Kidney glomerular epithelial cell (primary cell): ENCODE results near the gene PTPRT.
"Not testable (repeated sequence)": the region's sequence is repeated elsewhere in the genome, so short reads cannot be mapped to it uniquely, and the experiment has no call there.

Experiments
- DNase-seq: peaks from one replicate; lab custom pipeline; 2025; lab: John Stamatoyannopoulos, UW

PTPRT gene

GRCh38 chr20:43187476-43188233, 2.1 kb downstream of the PTPRT start:
- peak; percentile 53 for DNase-seq

- DNase-seq, result no peak
These were observed 3.4 kb downstream of the PTPRT start for GRCh38 chr20:43186312-43186711.

- DNase-seq, result no peak
These were observed 3.8 kb downstream of the PTPRT start for GRCh38 chr20:43185901-43186300.

DNA sequence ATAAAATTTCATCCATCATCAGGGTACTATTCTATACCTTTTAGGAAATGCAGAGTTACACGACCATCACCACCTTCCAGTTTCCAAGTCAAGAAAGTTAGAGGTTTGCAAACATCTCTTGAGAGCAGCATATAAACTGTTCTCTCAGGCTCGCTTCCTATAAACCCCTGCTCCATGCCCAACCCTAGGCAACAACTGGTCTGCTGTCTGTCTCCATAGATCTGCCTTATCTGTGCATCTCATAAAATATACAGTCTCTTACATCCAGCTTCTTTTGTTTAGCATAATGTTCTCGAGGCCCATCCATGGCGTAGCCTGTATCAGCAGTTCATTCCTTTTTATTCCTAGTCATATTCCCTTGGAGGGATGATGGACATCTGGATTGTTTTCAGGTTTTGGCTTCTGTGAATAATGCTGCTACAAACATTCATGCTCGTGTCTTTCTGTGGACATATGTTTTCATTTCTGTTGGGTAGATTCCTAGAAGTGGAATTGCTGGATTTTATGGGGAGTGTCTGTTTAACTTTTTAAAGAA, 6.1 kb downstream of the PTPRT start:
- DNase-seq, result no peak

DNA sequence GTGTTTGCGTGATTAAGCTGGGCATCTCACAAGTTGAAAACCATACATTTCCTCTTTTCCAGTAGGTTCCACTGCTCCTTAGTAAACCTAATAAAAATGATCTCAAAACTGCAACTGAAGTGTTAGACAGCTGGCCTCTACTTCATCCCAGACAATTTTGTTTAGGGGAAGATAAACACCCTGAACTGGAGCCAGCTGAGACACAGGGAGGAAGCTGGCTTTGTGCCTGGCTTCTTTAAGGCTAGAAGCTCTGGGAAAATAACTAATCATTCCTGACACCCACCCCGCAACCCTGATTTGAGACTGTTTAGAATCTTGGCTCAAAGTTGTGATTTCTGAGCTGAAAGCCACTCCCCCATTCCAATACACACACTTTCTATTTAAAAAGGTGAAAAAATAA, 11.6 kb downstream of the PTPRT start:
- DNase-seq, result no peak

GRCh38 chr20:43176726-43177125, 13.0 kb downstream of the PTPRT start:
- no peak for DNase-seq

DNA sequence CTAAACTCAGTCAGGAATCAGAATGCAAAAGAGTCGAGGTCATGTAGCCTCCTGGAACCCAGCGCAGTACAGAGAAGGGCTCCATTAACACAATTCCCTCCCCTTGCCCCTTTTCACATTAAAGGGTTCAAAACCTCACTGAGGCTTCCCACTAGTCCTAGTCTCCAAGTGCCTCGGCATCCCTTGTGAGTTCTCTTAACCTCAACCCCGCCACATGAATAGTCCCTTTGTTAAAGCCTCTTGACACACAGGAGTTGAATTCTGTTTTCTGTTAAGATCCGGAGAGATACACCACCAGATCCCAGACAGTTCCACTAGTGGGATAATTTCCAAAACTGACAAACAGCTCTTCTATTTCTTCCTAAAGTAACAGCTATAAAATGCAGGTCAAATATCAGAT, 17.8 kb downstream of the PTPRT start:
- no peak for DNase-seq

DNA sequence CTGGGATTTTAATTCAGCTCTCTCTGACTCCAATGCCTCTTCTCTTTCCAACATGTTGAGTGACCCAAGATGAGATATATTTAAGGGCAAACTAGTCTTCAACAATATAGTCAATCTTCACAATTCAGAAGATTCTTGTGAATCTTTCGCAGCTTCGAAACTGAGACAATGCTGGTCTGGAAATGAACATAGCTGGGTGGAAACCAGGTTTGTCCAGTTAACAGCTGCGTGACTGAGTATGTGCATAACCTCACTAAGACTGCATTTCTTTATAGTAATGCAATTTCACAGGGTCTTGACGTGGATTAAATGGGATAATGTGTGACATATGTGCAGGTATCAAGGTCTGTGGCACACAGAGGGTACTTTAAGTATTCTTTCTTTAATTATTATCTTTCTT, 18.9 kb downstream of the PTPRT start:
- DNase-seq, result no peak

DNA sequence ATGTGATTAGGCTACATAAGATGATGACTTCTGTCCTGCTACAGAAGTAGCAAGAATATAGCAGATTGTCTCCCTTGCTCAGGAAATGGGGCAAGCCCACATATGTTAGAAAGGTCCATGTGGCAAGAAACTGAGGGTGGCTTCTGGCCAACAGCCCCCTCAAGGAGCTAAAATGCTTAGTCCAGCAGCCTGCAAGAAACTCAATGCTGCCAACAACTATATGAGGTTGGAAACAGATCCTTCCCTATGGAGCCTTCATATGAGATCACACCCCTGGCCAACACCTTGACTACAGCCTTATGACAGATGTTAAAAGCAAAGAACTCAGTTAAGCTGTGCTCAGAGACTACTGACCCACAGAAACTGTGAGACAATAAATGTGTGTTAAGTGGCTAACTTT, 22.1 kb downstream of the PTPRT start:
- DNase-seq, result no peak

DNA sequence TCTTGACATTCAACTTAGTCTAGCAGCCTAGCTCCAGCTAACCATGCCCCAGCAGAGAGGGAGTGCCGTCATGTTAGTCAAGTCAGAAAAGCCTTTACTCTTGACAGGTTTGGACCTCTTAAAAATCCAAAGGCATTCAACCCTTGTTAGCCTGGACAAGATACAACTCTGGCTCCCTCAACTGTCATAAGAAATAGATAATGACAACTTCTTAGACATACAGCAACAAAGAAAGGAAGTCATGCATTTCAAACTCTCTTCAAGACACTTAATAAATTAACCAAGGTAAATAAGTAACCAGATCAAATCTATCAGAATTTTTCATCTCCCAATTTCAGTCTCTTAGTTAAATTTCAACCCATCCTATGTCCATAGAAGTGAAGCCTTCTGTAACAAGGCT, 22.7 kb downstream of the PTPRT start:
- DNase-seq, result no peak

- DNase-seq, result no peak
These were observed 24.1 kb downstream of the PTPRT start for GRCh38 chr20:43165611-43166010.

DNA sequence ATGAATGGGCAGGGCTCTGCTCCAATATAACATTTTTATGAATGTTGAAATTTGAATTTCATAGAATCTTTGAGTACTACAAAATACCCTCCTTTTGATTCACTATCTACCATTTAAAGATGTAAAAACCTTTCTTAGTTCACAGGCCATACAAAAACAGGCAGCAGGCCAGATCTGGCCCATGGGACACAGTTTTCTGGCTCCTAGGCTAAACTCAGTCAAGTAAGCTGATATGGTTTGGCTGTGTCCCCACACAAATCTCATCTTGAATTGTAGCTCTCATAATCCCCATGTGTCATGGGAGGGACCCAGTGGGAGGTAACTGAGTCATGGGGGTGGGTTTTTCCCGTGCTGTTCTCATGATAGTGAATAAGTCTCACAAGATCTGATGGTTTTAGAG, 25.0 kb downstream of the PTPRT start:
- not testable (repeated sequence) for DNase-seq

DNA sequence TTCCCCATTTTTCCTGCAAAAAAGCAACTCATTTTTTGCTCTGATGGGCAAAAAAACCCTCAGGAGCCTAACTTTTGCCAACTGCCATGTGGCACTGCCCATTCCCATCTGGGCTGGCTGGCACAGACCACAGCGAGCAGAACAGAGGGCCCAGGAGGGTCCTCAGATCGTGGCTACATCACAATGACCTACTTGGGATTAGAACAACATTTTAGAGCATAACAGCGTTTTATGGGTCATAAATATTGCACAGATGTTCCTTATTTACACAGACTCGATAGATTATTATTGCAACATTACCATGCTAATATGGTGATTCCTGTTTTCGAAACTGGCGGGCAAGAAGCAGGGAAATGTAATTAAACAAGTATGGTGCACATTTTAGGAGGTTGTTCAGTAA, 28.0 kb downstream of the PTPRT start:
- no peak for DNase-seq

DNA sequence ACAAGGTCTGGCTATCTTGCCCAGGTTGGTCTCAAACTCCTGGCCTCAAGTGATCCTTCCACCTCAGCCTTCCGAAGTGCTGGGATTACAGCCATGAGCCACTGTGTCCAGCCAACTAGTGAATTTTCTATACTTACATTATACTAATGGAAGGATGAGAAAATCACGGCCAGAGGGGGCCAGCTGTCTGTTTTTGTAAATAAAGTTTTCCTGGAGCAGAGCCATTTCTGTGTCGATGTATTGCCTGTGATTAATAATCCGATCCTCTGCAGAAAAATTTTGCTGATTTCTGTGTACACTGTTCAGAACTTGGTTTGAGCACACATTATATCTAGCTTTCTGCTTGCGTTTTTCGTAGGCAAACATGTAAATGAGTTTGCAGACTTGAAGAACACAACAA, 28.8 kb downstream of the PTPRT start:
- no peak for DNase-seq

GRCh38 chr20:43159994-43160393, 29.7 kb downstream of the PTPRT start:
- no peak for DNase-seq

DNA sequence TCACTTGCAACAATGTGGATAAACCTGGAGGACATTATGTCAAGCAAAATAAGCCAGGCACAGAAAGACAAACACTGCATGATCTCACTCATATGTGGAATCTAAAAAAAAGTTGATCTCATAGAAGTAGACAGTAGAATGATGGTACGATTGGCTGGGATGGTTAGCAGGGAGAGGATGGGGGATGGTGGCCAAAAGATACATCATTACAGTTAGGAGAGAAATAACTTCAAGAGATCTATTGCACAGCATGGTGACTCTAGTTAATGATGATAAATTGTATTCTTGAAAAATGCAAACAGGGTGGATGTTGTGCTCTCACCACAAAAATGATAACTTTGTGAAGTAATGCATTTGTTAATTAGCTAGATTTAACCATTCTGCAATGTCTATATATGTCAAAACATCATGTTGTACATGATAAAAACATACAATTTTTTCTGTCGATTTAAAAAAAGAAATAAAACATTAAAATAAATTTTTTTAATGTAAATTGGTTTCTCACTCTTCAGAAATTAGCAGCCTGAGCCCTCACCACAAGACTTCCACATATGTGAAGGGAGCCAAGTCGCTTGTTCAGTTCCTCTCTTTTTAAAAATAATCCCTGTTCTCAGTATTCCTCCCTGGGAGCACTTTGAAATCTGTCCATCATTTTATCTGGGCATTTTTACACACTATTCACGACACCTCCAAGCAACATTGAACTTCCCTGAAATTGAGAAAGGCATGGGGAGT, 34.2 kb downstream of the PTPRT start:
- DNase-seq, result no peak

DNA sequence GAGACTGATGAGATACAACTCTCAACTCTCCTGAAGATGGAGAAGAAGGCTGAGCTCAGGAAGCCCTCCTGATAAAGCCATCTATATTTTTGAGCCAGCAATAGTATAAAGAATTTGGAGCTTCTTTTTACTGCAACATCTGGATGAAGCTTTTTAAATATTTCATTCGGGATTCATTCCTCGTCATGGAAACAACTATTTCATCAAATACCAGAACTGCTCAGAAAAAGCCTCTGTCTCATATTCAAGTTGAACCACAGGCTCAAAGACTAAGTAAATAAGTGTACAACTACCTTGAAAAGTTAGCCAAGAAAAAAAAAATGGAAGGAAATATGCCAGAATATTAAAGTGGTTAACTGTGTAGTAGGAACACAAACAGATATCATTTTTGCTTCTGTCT, 37.8 kb downstream of the PTPRT start:
- DNase-seq, result no peak

GRCh38 chr20:43151256-43151655, 38.5 kb downstream of the PTPRT start:
- DNase-seq, result no peak

DNA sequence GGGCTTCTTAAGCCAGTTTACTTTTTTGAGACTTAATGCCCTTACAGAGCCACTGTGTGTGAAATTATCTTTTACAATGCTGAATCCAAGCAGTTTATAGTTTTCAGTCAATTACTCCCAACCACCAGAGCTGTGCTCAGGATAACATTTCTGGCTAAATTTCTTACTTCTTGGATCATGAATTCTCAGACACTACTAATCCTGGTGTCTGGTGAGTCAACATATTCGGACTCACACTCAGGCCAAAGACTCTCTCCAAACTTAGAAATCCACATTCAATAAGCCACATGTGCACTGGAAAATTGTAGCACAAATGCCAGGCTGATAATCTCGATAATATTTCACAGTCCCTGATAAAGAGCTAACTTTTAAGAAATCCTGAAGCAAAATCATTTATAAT, 49.0 kb downstream of the PTPRT start:
- DNase-seq, result no peak

DNA sequence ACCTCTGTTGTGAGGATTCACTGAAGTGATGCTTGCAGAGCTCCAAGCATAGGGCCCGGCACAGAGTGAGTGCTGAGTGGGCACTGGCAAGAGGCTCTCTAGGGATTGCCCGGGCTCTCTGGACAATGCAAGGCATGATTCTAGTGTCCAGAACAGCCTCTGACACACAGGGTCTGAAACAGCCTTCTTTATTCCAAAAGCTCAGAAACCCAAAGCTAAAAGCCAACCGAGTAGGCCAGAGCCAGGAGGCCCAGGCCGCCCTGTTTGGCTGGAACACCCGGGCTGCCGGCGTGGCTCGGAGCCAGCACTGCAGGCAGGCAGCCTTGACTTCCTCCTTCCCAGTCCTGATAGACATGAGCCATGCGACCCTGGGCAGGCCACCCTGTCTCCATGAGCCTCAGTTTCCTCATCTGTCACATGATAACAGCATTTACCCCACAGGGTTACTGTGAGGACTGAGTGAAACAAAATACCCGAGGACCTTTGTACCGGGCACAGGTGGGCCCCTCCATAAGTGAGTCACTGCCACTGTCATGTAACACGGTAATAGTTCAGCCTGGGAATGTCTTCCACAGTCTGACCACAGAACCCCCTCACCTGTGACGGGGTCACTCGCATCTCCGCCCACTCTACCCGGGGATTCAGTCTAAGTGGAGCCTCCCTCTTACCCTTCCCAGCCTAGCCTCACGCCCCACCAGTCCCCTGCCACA, 51.5 kb downstream of the PTPRT start:
- no peak for DNase-seq

DNA sequence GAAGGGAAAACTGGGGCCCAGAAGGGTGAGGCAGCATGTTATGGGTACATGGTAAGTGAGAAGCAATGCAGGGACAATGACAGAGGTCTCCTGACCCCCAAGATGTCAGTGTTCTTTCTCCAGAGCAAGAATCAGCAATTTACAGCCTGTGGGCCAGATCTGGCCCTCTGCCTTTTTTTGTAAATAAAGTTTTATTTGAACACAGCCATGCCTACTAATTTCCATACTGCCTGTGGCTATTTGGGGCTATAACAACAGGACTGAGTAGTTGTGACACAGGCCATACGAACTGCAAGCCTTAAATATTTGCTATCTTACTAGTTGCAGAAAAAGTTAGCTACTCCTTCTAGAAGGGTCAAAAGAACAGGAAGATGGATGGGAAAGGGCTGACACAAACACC, 52.5 kb downstream of the PTPRT start:
- DNase-seq, result no peak

DNA sequence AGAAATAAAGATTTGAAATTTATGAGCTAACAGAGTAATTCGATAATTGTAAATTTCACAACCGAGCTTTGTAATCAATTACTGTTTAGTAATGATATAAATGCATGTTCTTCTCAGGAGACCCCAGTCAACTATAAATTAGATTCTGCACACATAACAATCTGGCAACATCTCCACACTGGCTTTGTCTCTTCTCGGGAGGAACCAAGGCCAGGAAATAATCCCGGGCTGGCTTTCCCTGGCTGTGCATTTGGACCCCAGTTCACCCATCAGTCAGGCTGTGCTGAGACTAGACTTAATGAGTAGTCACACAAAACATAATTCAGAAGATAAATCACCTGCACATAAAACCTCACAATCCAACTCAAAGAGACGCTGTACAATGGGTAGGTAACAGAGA, 65.5 kb downstream of the PTPRT start:
- no peak for DNase-seq

- no peak for DNase-seq
These were observed 66.5 kb downstream of the PTPRT start for GRCh38 chr20:43123180-43123579.
